Activated naive CD4-positive, alpha-beta T cell treated with Interleukin-2 at 50 U/mL for 16 hours (primary cell): ENCODE results near the gene RTP5.
A peak's percentile ranks its signal among the peaks of the same experiment; 100 is the strongest.

Experiments
- DNase-seq: peaks from one replicate; pipeline ENCODE4 v3.0.0-alpha.2; 2020

Gene RTP5

DNA sequence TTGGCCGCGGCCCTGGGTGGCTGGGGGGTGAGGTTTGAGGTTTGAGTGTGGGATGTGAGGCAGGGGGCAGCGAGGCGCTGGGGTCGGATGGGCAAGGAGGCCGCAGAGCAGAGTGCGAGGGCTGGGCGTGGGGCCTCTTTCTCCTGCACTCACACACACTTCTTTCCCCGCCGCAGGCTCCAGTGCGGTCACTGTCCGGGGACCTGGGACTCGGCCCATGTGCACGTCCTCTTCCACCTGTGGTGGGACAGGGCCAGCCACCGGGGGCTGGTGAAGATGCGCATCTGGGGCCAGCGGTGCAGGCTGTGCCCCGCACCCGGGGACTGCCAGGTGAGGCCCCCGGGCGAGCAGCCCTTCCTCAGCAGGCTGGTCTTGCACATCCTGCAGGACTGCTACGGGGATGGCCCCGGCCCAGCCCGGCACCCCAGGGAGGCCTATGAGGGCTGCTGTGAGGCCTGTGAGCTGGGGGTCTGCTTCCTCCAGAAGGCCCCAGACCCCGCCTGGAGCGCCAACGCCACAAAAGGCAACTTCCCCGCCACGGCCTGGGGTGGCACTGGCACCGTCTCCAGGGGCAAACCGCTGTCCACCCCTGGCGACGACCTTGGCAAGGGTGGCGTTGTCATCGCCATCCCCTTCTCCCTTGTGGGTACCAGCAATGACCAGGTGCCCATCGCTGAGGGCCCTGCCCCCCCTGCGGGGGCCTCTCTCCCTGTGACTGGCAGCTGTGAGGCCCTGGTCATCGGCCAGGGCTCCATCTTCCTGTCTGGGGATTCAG is 2.2 kb downstream of the RTP5 start:
- DNase-seq = no peak

GRCh38 chr2:241872313-241872642 is 2.7 kb downstream of the RTP5 start:
- no peak for DNase-seq

GRCh38 chr2:241873081-241873802 is 3.7 kb downstream of the RTP5 start:
- DNase-seq = no peak

GRCh38 chr2:241873803-241874110 is 4.2 kb downstream of the RTP5 start:
- DNase-seq = no peak

DNA sequence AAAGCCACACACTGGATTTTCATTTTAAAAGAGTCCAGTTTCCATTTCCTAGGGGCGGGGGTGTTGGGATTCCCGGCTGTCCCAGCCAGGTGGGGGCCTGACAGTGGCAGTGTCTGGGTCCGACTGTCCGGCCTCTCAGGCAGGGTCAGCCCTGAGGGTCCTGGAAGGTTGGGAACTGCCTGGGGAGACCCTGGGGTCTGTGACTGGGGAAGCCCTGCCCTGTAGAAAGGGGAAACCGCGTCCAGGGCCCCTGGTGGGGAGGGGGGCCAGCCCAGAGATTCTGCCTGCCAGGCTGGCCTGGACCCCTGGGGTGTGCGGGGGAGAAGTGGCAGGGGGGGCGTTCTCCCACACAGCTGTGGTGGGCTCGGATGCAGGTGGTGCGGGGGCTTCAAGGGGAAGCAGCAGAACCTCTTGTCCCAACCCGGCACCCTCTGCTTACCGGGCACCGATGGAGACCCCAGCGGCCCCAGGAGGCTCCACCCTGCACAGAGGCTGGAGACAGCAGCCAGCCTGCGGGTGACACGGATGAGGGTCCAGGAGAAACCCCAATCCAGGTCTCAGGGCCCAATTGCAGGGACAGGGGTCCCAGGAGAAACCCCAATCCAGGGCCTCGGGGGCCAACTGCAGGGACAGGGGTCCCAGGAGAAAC is 4.9 kb downstream of the RTP5 start:
- DNase-seq = no peak

GRCh38 chr2:241875754-241876527 is 6.4 kb downstream of the RTP5 start:
- DNase-seq = peak; percentile 40

- DNase-seq = no peak
Observed at GRCh38 chr2:241876528-241877196, 7.1 kb downstream of the RTP5 start.

GRCh38 chr2:241877197-241877685 is 7.7 kb downstream of the RTP5 start:
- DNase-seq = no peak

GRCh38 chr2:241877989-241878970 is 8.8 kb downstream of the RTP5 start:
- peak; percentile 80 for DNase-seq

- no peak for DNase-seq
Observed at GRCh38 chr2:241879326-241879725, 9.8 kb downstream of the RTP5 start.

DNA sequence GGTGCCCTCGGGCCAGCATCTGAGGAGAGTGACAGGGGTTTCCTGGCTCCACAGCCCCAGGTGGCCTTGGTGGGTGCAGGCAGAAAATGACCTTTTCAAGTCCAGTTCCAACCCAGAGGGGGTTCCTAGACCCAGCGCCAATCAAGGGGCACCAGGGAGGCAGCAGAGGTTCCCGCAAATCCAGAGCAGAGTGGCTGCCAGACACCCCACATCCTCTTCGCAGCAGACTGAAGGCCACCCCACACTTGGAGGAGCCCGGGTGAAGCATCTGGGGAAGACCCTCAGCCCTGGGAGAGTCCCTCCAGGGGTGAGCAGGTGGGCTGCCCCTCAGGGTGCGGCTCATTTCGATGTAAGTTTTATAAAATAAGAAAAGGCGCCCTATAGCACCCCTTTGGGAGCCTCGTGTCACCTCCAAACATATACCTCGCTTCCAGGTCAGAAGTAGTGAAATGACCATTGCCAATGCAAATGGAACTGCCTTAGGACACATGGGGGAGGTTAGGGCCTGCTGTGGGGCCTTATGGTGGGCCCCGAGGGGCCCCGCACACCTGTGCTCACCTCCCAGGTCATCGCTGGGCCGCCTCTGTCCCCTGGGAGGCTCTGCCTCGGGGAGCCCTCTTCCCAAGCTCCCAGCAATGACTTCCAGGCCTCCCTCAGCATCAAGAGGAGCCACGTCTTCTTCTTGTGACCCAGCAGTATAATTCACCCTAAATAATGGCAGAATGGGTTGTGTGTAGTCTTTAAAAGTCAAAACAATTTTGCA is 11.0 kb downstream of the RTP5 start:
- no peak for DNase-seq

GRCh38 chr2:241882091-241882625 is 12.6 kb downstream of the RTP5 start:
- peak; percentile 66 for DNase-seq

DNA sequence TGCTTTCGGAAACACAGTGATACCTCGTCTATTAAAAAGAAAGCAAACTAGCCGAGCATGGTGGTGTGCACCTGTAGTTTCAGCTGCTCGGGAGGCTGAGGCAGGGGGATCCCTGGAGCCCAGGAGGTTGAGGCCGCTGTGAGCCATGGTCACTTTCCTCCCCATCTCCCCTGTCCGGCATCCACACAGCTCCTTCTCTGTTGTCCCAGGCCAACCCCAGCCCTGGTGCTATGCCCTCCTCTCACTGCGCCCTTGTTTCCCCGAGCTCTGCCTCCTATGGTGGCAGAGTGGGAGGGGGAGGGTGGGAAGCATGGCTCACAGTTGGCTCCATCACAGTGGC is 15.4 kb downstream of the RTP5 start:
- no peak for DNase-seq

- DNase-seq = no peak
Observed at GRCh38 chr2:241885291-241885945, 15.9 kb downstream of the RTP5 start.

DNA sequence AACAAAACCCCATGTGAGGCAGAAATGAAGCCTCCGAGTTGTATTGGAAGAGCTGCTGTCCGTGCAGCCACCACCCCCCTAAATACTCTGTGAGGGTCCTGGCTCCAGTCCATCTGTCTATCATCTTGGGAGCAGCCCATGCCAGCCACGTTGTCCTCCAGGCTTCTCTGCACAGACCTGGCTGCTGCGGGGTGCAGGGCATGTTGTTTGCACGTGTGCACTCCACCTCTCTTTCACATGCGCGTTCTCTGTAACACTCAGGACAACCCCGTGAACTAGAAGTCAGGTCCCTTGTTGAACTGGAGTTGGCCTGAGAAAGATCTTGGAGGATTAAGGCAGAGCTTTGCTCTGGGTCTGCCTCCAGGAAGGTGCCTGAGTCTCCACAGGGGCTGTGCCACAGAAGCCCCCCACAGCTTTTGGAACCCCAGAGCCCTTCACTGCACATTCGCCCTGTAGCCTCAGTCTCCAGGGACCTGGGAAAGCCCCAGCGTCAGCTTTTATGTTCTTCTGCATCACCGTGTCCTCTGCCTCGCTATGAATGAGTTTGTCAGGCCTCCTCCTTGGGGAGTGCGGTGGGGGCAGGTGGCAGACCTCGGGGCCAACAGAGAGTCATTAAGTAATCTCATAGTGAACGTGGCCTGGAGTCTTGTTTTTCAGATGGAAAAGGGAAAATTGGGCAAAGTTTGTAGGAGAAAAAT is 16.6 kb downstream of the RTP5 start:
- DNase-seq = no peak

DNA sequence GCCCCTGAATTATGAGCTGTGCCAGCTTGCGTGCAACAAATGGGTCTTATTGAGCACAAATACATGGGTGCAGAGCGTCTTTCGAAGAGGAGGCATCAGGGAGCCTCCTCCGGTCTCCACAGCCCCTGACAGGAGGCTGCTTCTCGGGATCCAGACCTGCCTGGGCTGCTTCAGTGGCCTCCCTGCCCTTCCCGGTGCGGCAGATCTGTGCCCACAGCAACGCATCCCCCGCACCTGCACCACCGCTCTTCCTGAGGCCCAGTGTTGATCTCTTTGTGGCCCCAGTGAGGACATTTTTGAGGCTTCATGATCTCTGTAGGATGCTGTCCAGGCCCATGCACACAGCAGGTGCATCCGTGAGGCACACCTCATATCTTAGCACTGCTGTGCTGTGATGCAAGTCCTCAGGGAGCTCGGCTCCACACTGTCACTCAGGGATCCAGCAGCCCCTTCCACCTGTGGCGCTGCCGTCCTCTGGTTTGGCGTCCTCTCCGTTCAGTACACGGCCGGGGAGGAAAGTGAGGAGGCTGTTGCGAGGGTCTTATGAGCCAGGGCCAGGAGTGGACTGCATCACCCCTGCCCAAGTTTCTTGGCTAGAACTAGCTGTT is 17.4 kb downstream of the RTP5 start:
- no peak for DNase-seq

DNA sequence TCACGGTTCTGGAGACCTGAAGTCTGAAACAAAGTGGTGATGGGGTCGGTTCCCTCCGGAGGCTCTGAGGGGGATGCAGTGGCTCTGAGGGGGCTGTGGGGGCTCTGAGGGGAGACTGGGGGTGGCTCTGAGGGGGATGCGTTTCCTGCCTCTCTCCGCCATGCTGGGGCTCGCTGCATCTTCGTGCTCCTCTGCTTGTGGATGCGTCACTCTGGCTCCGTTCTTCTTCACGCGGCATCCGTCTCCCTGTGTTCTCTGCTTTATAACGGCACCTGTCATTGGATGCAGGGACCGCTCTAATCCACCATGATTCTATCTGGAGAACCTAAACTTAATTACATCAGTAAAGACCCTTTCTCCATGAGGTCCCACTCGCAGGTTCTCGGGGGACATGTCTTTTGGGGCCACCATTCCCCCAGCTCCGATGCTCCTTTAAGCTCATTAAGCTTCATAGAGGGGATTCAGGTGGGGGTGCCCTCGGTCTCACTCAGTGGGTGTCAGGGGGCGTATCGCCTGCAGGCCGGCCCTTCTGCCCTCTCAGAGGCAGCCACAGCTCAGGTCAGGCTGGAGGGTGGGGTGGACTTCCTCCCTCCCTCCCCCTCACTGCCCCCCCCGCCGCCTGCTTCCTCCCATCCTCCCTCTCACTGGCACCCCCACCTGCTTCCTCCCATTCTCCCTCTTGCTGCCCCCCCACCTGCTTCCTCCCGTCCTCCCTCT is 18.4 kb downstream of the RTP5 start:
- no peak for DNase-seq

- DNase-seq = no peak
Observed at GRCh38 chr2:241888641-241889040, 19.1 kb downstream of the RTP5 start.
